ENCODE results near the gene BDKRB2.
"Not testable (repeated sequence)": the region's sequence is repeated elsewhere in the genome, so short reads cannot be mapped to it uniquely, and the experiment has no call there.

The BDKRB2 gene

DNA sequence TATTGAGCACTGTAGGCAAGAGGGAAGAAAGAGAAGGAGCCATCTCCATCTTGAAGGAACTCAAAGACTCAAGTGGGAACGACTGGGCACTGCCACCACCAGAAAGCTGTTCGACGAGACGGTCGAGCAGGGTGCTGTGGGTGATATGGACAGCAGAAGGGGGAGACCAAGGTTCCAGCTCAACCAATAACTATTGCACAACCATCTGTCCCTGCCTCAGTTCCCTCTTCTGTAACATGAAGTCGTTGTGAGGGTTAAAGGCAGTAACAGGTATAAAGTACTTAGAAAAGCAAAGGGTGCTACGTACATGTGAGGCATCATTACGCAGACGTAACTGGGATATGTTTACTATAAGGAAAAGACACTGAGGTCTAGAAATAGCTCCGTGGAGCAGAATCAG lies 37.5 kb downstream of the BDKRB2 start:
- Histone ChIP-seq H3K4me3 (ENCODE audit: low read length) (no peak overlapping the region), H3K4me2 (ENCODE audit: low read depth, low read length) (no peak overlapping the region), H3K27me3 (replicated peaks; ENCODE audit: insufficient read depth, low read length) (no peaks in the 10 kb centered on the region), H3K9me2 (replicated peaks; ENCODE audit: insufficient read depth, low read length) (no peaks in the 10 kb centered on the region), H4K20me1 (ENCODE audit: insufficient read depth, low read length) (no peaks in the 10 kb centered on the region), H3K79me2 (ENCODE audit: low read length) (no peaks in the 10 kb centered on the region), H3K27ac (ENCODE audit: low read length) (no peak overlapping the region), H3F3A (ENCODE audit: insufficient read depth, low read length) (no peaks in the 10 kb centered on the region), H2AFZ (ENCODE audit: low read length) (no peak overlapping the region), H3K4me1 (ENCODE audit: low read length) (no peaks in the 10 kb centered on the region), H3K36me3 (replicated peaks; ENCODE audit: insufficient read depth, low read length) (no peaks in the 10 kb centered on the region), H3K9me3 (replicated peaks; ENCODE audit: insufficient read depth, low read length) (no peaks in the 10 kb centered on the region), H3K9ac (ENCODE audit: low read length) (no peak overlapping the region)
- no peak for TF ChIP-seq EZH2 (optimal IDR thresholded peaks at IDR 0.05; ENCODE audit: low read depth, low read length)
- TF ChIP-seq, protein P1, sequence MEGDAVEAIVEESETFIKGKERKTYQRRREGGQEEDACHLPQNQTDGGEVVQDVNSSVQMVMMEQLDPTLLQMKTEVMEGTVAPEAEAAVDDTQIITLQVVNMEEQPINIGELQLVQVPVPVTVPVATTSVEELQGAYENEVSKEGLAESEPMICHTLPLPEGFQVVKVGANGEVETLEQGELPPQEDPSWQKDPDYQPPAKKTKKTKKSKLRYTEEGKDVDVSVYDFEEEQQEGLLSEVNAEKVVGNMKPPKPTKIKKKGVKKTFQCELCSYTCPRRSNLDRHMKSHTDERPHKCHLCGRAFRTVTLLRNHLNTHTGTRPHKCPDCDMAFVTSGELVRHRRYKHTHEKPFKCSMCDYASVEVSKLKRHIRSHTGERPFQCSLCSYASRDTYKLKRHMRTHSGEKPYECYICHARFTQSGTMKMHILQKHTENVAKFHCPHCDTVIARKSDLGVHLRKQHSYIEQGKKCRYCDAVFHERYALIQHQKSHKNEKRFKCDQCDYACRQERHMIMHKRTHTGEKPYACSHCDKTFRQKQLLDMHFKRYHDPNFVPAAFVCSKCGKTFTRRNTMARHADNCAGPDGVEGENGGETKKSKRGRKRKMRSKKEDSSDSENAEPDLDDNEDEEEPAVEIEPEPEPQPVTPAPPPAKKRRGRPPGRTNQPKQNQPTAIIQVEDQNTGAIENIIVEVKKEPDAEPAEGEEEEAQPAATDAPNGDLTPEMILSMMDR (IDR thresholded peaks at IDR 0.05; ENCODE audit: low read length): no peak
- TF ChIP-seq EZH2phosphoT487 (IDR thresholded peaks at IDR 0.05; ENCODE audit: low read length): no peak
- no peak for DNase-seq

DNA sequence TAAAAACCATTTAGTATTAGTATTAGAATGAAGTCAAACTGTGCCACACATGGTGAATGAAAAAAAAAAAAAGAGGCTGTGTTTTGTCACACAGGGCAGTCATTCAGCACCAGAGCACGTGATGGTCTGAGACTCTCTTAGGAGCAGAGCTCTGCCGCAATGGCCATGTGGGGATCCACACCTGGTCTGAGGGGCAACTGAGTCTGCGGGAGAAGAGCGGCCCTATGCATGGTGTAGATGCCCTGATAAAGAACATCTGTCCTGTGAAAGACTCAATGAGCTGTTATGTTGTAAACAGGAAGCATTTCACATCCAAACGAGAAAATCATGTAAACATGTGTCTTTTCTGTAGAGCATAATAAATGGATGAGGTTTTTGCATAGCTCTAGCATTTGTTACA lies 39.1 kb downstream of the BDKRB2 start:
- H3K9ac ChIP-seq (ENCODE audit: low read length): no peak overlapping the region
- no peaks in the 10 kb centered on the region for H3F3A ChIP-seq (ENCODE audit: insufficient read depth, low read length)
- H4K20me1 ChIP-seq (ENCODE audit: insufficient read depth, low read length): no peaks in the 10 kb centered on the region
- no peak overlapping the region for H3K4me3 ChIP-seq (ENCODE audit: low read length)
- no peak overlapping the region for H2AFZ ChIP-seq (ENCODE audit: low read length)
- no peak for DNase-seq
- H3K36me3 ChIP-seq (replicated peaks; ENCODE audit: insufficient read depth, low read length): no peaks in the 10 kb centered on the region
- H3K4me1 ChIP-seq (ENCODE audit: low read length): no peaks in the 10 kb centered on the region
- no peaks in the 10 kb centered on the region for H3K27me3 ChIP-seq (replicated peaks; ENCODE audit: insufficient read depth, low read length)
- no peaks in the 10 kb centered on the region for H3K9me2 ChIP-seq (replicated peaks; ENCODE audit: insufficient read depth, low read length)
- TF ChIP-seq EZH2phosphoT487 (IDR thresholded peaks at IDR 0.05; ENCODE audit: low read length): no peak
- TF ChIP-seq, protein P1 (IDR thresholded peaks at IDR 0.05; ENCODE audit: low read length): no peak
- TF ChIP-seq EZH2 (optimal IDR thresholded peaks at IDR 0.05; ENCODE audit: low read depth, low read length): no peak
- no peaks in the 10 kb centered on the region for H3K79me2 ChIP-seq (ENCODE audit: low read length)
- no peak overlapping the region for H3K4me2 ChIP-seq (ENCODE audit: low read depth, low read length)
- no peaks in the 10 kb centered on the region for H3K9me3 ChIP-seq (replicated peaks; ENCODE audit: insufficient read depth, low read length)
- no peak overlapping the region for H3K27ac ChIP-seq (ENCODE audit: low read length)

DNA sequence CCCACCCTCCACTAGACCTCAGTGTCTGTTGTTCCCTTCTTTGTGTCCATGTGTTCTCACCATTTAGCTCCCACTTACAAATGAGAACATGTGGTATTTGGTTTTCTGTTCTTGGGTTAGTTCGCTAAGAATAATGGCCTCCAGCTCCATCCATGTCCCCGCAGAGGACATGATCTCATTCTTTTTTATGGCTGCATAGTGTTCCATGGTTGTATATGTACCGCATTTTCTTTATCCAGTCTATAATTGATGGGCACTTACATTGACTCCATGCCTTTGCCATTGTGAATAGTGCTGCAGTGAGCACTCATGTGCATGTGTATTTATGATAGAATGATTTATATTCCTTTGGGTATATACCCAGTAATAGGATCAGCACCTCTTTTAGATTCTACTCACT lies 40.4 kb downstream of the BDKRB2 start:
- H3K4me1 ChIP-seq (ENCODE audit: low read length); H3K27ac ChIP-seq (ENCODE audit: low read length); H3K9me2 ChIP-seq (replicated peaks; ENCODE audit: insufficient read depth, low read length); H3K79me2 ChIP-seq (ENCODE audit: low read length); H3K4me3 ChIP-seq (ENCODE audit: low read length); H2AFZ ChIP-seq (ENCODE audit: low read length); H3K9ac ChIP-seq (ENCODE audit: low read length); H4K20me1 ChIP-seq (ENCODE audit: insufficient read depth, low read length); DNase-seq; H3K4me2 ChIP-seq (ENCODE audit: low read depth, low read length); H3K36me3 ChIP-seq (replicated peaks; ENCODE audit: insufficient read depth, low read length); H3F3A ChIP-seq (ENCODE audit: insufficient read depth, low read length); H3K27me3 ChIP-seq (replicated peaks; ENCODE audit: insufficient read depth, low read length); H3K9me3 ChIP-seq (replicated peaks; ENCODE audit: insufficient read depth, low read length): not testable (repeated sequence)

DNA sequence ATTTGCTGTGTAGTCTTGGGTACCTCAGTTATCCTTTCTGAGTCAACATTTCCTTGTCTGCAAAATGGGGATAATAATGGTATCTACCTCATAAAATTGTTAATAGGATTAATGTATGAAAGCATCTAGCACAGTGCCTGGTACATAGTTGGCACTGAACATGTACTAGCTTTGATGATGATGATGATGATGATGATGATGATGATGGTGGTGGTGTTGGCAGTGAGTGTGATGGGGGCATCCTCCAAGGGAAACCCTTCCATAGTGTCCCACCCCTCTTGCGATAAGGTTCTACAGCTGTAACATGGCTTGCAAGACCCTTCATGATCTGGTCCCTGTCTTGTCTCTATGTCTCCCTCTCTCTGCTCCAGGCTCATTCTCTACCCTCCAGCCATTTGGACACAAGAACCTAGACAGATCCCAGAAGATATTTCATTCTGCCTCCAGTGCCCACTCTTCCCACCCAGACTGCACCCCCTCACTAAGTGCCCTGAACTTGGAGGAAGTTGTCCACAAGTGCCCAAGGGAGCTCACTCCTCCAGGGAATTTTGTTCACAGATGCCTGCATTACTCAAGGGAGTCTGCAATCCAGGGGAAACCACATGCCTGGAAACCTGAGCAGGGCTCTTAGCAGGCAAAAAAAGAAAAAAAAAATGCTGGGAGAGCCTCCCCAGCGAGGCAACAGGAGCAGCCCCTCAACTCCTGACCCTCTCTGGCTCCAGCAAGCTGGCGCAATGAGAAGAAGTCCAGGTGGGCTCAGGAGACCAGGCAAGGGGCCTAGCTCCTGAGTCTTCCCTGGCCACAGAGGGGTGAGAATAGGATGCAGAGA lies 41.3 kb downstream of the BDKRB2 start:
- no peak for TF ChIP-seq EZH2 (optimal IDR thresholded peaks at IDR 0.05; ENCODE audit: low read depth, low read length)
- TF ChIP-seq, protein P1 (IDR thresholded peaks at IDR 0.05; ENCODE audit: low read length): no peak
- TF ChIP-seq EZH2phosphoT487 (IDR thresholded peaks at IDR 0.05; ENCODE audit: low read length): no peak
- no peak overlapping the region for H2AFZ ChIP-seq (ENCODE audit: low read length)
- H3F3A ChIP-seq (ENCODE audit: insufficient read depth, low read length): no peaks in the 10 kb centered on the region
- H3K9ac ChIP-seq (ENCODE audit: low read length): no peak overlapping the region
- H3K9me2 ChIP-seq (replicated peaks; ENCODE audit: insufficient read depth, low read length): no peaks in the 10 kb centered on the region
- H3K4me2 ChIP-seq (ENCODE audit: low read depth, low read length): no peak overlapping the region
- no peaks in the 10 kb centered on the region for H4K20me1 ChIP-seq (ENCODE audit: insufficient read depth, low read length)
- H3K9me3 ChIP-seq (replicated peaks; ENCODE audit: insufficient read depth, low read length): no peaks in the 10 kb centered on the region
- H3K27me3 ChIP-seq (replicated peaks; ENCODE audit: insufficient read depth, low read length): no peaks in the 10 kb centered on the region
- H3K79me2 ChIP-seq (ENCODE audit: low read length): no peaks in the 10 kb centered on the region
- H3K4me1 ChIP-seq (ENCODE audit: low read length): no peaks in the 10 kb centered on the region
- H3K27ac ChIP-seq (ENCODE audit: low read length): no peak overlapping the region
- DNase-seq: no peak
- H3K36me3 ChIP-seq (replicated peaks; ENCODE audit: insufficient read depth, low read length): no peaks in the 10 kb centered on the region
- H3K4me3 ChIP-seq (ENCODE audit: low read length): no peak overlapping the region
